Activated T-cell treated with anti-CD3 and anti-CD28 coated beads, Interleukin-2, amount 50 U/mL, for 24 hours (primary cell): ENCODE data around the gene MGRN1.
"Not testable (repeated sequence)": the region's sequence is repeated elsewhere in the genome, so short reads cannot be mapped to it uniquely, and the experiment has no call there.

ENCODE experiments used
- DNase-seq: peaks from one replicate; pipeline ENCODE4 v3.0.0-alpha.2; 2020
- H3K27ac Mint-ChIP-seq: 2 replicates; pipeline ENCODE4 v1.8.0; 2020; ENCODE audit warnings: mild to moderate bottlenecking, mixed read lengths
- H3K27me3 Mint-ChIP-seq: 2 replicates; pipeline ENCODE4 v1.8.0; 2020; ENCODE audit warnings: mixed read lengths
- H3K36me3 Mint-ChIP-seq: 2 replicates; pipeline ENCODE4 v1.8.0; 2020; ENCODE audit warnings: low read depth, mixed read lengths
- H3K4me1 Mint-ChIP-seq: 2 replicates; pipeline ENCODE4 v1.8.0; 2020; ENCODE audit warnings: low read depth, mixed read lengths
- H3K4me3 Mint-ChIP-seq: 2 replicates; pipeline ENCODE4 v1.8.0; 2020; ENCODE audit warnings: mild to moderate bottlenecking, moderate library complexity, mixed read lengths
- H3K9me3 Mint-ChIP-seq: 2 replicates; pipeline ENCODE4 v1.8.0; 2020; ENCODE audit warnings: mixed read lengths

Gene MGRN1

GRCh38 chr16:4734063-4734729 is 109.6 kb downstream of the MGRN1 start, which contains the start of the genes ANKS3 and DNAAF8:
Gene ANKS3 (minus strand): TSS chr16:4734271. CDS start chr16:4730149, 4,122 bp downstream.
Gene DNAAF8 (plus strand): TSS chr16:4734537. CDS start chr16:4736515, 1,978 bp downstream.
- H3K27me3 Mint-ChIP-seq, result no peaks in the 10 kb centered on the region
- peak within 1 kb of the TSS; percentile 96 for H3K27ac Mint-ChIP-seq
- H3K4me3 Mint-ChIP-seq, result peak within 1 kb of the TSS; percentile 89
- H3K4me1 Mint-ChIP-seq, result peaks cover 20% of the 10 kb centered on the region
- H3K9me3 Mint-ChIP-seq, result no peaks in the 10 kb centered on the region
- peak; percentile 90 for DNase-seq
- H3K36me3 Mint-ChIP-seq, result peaks cover 26% of the 10 kb centered on the region

- DNase-seq, result peak; percentile 93
- peaks cover 21% of the 10 kb centered on the region for H3K36me3 Mint-ChIP-seq
- peak overlapping the region; percentile 96 for H3K27ac Mint-ChIP-seq
- H3K9me3 Mint-ChIP-seq, result no peaks in the 10 kb centered on the region
- peaks cover 20% of the 10 kb centered on the region for H3K4me1 Mint-ChIP-seq
- no peaks in the 10 kb centered on the region for H3K27me3 Mint-ChIP-seq
- H3K4me3 Mint-ChIP-seq, result peak overlapping the region; percentile 89
Observed at GRCh38 chr16:4734730-4735535, 110.3 kb downstream of the MGRN1 start.

- Mint-ChIP-seq H3K27me3 (no peaks in the 10 kb centered on the region), H3K36me3 (peaks cover 9% of the 10 kb centered on the region), H3K4me1 (peaks cover 20% of the 10 kb centered on the region), H3K4me3 (no peak overlapping the region), H3K9me3 (no peaks in the 10 kb centered on the region), H3K27ac (no peak overlapping the region)
- DNase-seq, result no peak
Observed at GRCh38 chr16:4736546-4736945, 111.9 kb downstream of the MGRN1 start.

- no peak for DNase-seq
- no peak overlapping the region for H3K4me3 Mint-ChIP-seq
- no peaks in the 10 kb centered on the region for H3K27me3 Mint-ChIP-seq
- peaks cover 9% of the 10 kb centered on the region for H3K36me3 Mint-ChIP-seq
- H3K27ac Mint-ChIP-seq, result no peak overlapping the region
- no peaks in the 10 kb centered on the region for H3K9me3 Mint-ChIP-seq
- peaks cover 17% of the 10 kb centered on the region for H3K4me1 Mint-ChIP-seq
Observed at GRCh38 chr16:4737545-4737944, 112.9 kb downstream of the MGRN1 start.

GRCh38 chr16:4738370-4738769 is 113.7 kb downstream of the MGRN1 start:
- not testable (repeated sequence) for H3K36me3 Mint-ChIP-seq, H3K27me3 Mint-ChIP-seq, DNase-seq, H3K9me3 Mint-ChIP-seq, H3K27ac Mint-ChIP-seq, H3K4me3 Mint-ChIP-seq
- H3K4me1 Mint-ChIP-seq, result peaks cover 16% of the 10 kb centered on the region
